GM18511 (cell line): ENCODE data around the gene GCGR.

Experiments used
- ATAC-seq: cut with Tn5 transposase; IDR thresholded peaks from one replicate; pipeline ENCODE4 v1.9.1; 2021; ENCODE audit warnings: mild to moderate bottlenecking, moderate library complexity; ENCODE audit not compliant: unreplicated experiment

GCGR gene

GRCh38 chr17:81811705-81812570 lies 8.0 kb downstream of the GCGR start:
- no peak for ATAC-seq

GRCh38 chr17:81812571-81813370 lies 8.8 kb downstream of the GCGR start:
- no peak for ATAC-seq

GRCh38 chr17:81813371-81813684 lies 9.4 kb downstream of the GCGR start:
- ATAC-seq: no peak

GRCh38 chr17:81813861-81814683 lies 10.1 kb downstream of the GCGR start:
- no peak for ATAC-seq

- ATAC-seq: no peak
Observed at GRCh38 chr17:81814748-81815645, 11.0 kb downstream of the GCGR start.

- ATAC-seq: no peak
Observed at GRCh38 chr17:81815646-81815986, 11.7 kb downstream of the GCGR start.

- no peak for ATAC-seq
Observed at GRCh38 chr17:81817758-81818147, 13.8 kb downstream of the GCGR start.

- ATAC-seq: no peak
Observed at GRCh38 chr17:81819708-81820107, 15.8 kb downstream of the GCGR start.

- ATAC-seq: no peak
Observed at GRCh38 chr17:81821147-81821546, 17.2 kb downstream of the GCGR start.

GRCh38 chr17:81821603-81822311 lies 17.8 kb downstream of the GCGR start:
- ATAC-seq: no peak

- ATAC-seq: no peak
Observed at GRCh38 chr17:81822312-81822637, 18.3 kb downstream of the GCGR start.

GRCh38 chr17:81822996-81823819 lies 19.3 kb downstream of the GCGR start:
- no peak for ATAC-seq

- no peak for ATAC-seq
Observed at GRCh38 chr17:81823820-81824550, 20.0 kb downstream of the GCGR start.

GRCh38 chr17:81824595-81824994 lies 20.6 kb downstream of the GCGR start:
- no peak for ATAC-seq

- no peak for ATAC-seq
Observed at GRCh38 chr17:81825841-81826466, 22.0 kb downstream of the GCGR start.

- no peak for ATAC-seq
Observed at GRCh38 chr17:81828656-81829055, 24.7 kb downstream of the GCGR start.

GRCh38 chr17:81829858-81830257 lies 25.9 kb downstream of the GCGR start:
- ATAC-seq: no peak

- ATAC-seq: no peak
Observed at GRCh38 chr17:81831563-81831956, 27.6 kb downstream of the GCGR start.
